ENCODE data around the gene PSMB11. TPM values are rescaled to one million over a fixed set of nuclear protein-coding genes. Genes with fewer than 3 reads are reported as not detected.
"Not testable (repeated sequence)": the region's sequence is repeated elsewhere in the genome, so short reads cannot be mapped to it uniquely, and the experiment has no call there.

The PSMB11 gene
- total RNA-seq, 1 donor from 2014 or later: not detected

DNA sequence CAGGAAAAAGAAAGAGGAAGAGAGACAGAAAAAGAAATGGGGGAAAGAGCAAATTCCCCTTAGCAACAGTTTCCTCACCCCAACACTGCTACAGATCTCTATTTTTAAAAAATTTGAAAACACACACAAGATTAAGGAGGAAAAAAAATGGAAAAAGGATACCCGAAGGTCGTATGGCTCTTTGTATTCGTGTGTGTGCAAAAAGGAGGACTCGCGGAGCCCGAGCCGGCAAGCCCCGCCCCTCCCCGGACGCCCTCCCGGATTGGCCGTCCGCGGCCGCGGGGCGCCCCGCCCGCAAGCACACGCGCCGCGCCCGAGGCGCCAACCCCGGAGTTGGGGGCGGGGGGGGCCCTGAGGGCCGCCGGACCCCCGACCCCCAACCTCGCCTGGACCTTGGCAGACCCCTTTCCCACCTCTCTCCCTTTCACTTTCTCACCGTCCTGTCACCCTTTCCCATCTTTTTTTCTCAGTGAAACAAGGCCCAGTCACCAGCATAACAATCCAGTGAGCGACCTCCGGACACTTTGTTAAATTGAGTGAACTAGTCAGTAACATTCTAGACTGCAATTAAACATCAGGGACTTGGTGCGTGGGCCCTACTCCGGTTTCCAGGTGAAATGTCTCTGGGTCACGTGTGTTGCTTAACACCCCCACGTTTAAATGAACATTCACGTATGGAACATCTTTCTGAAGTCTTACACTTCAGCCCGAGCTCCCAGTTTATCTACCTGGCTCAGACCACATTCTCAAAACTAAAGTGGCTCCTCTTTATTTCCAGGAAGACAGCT lies 31.9 kb upstream of the PSMB11 start, which contains the start of gene C14orf93:
Gene C14orf93, minus strand, starts transcription at position 205 of the 788 bp plus-strand sequence. CDS start 11,120 bp downstream, outside the sequence.
- peak; percentile 67 for DNase-seq (ENCODE audit: low read depth, low spot score)
- peaks cover 46% of the 10 kb centered on the region for H3K4me1 Mint-ChIP-seq
- no peaks in the 10 kb centered on the region for H3K36me3 Mint-ChIP-seq (ENCODE audit: low read depth)

DNA sequence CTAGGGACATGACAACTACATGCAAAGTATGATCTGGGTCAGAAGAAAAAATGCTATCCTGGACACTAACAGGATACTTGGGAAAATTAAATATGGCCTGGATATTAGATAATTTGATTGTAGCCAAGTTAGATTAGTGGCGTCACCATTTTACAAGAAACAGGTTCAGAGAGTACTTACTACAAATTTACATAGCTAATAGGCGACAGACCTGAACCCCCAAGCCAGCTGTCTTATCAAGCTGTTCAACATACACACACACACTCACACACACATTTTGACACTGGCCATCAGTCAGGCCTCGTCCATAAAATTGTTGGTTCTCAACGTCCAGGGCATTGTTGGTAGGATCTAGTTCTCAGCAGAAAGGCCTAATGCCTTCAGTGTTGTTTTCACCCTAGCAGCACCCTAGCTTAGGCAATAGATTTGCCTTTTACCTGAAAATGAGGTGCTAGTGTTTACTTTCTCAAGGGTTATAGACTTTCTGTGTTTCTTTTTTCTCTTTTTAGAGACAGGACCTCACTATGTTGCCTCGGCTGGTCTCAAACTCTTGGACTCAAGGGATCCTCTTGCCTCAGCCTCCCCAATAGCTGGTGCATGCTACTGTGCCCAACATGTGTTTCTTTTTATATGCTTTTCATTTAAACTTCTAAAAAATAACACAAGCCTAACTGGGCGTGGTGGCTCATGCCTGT lies 28.8 kb upstream of the PSMB11 start:
- Mint-ChIP-seq H3K27ac (ENCODE audit: unreplicated experiment) (no peak overlapping the region), H3K9me3 (peaks cover 2% of the 10 kb centered on the region), H3K27me3 (ENCODE audit: low read depth) (no peaks in the 10 kb centered on the region), H3K4me1 (peaks cover 25% of the 10 kb centered on the region), H3K4me3 (peak overlapping the region; percentile 34), H3K36me3 (ENCODE audit: low read depth) (no peaks in the 10 kb centered on the region)
- no peak for DNase-seq (ENCODE audit: low read depth, low spot score)
- TF ChIP-seq, protein P1, sequence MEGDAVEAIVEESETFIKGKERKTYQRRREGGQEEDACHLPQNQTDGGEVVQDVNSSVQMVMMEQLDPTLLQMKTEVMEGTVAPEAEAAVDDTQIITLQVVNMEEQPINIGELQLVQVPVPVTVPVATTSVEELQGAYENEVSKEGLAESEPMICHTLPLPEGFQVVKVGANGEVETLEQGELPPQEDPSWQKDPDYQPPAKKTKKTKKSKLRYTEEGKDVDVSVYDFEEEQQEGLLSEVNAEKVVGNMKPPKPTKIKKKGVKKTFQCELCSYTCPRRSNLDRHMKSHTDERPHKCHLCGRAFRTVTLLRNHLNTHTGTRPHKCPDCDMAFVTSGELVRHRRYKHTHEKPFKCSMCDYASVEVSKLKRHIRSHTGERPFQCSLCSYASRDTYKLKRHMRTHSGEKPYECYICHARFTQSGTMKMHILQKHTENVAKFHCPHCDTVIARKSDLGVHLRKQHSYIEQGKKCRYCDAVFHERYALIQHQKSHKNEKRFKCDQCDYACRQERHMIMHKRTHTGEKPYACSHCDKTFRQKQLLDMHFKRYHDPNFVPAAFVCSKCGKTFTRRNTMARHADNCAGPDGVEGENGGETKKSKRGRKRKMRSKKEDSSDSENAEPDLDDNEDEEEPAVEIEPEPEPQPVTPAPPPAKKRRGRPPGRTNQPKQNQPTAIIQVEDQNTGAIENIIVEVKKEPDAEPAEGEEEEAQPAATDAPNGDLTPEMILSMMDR (conservative IDR thresholded peaks at IDR 0.05): no peak

More for the DNA sequence above, 31.9 kb upstream of the PSMB11 start, which contains the start of gene C14orf93:
- no peaks in the 10 kb centered on the region for H3K27me3 Mint-ChIP-seq (ENCODE audit: low read depth)
- H3K9me3 Mint-ChIP-seq: peaks cover 2% of the 10 kb centered on the region
- H3K4me3 Mint-ChIP-seq: peak within 1 kb of the TSS; percentile 87
- H3K27ac Mint-ChIP-seq (ENCODE audit: unreplicated experiment): peak within 1 kb of the TSS; percentile 95
- TF ChIP-seq, protein P1 (conservative IDR thresholded peaks at IDR 0.05): no peak

DNA sequence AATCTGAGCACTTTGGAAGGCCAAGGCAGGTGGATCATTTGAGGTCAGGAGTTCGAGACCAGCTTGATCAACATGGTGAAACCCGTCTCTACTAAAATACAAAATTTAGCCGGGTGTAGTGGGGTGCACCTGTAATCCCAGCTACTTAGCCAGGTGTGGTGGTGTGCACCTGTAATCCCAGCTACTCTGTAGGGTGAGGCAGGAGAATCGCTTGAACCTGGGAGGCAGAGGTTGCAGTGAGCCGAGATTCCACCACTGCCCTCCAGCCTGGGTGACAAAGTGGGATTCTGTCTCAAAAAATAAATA lies 28.3 kb upstream of the PSMB11 start:
- not testable (repeated sequence) for H3K27me3 Mint-ChIP-seq (ENCODE audit: low read depth)

DNA sequence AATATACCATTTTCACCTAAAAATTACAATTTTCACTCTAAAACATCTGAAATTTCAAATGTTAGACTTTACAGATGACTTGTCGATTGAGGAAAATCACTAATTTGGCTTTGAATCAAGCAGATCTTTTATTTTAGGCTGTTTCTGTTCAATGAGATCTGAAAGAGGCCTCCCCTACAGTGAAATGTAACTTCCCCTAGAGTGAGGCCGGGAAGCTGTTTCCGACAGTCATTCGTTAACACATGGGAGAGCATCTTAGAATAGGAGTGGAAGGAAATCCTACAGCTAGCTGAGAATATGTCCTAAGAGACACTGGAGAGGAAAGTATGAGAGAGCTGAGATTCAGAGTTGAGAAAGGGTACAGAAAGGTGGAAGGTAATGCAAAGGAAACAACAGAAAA lies 26.4 kb upstream of the PSMB11 start:
- Mint-ChIP-seq H3K4me3 (no peak overlapping the region), H3K27me3 (ENCODE audit: low read depth) (no peaks in the 10 kb centered on the region), H3K36me3 (ENCODE audit: low read depth) (no peaks in the 10 kb centered on the region), H3K4me1 (peaks cover 6% of the 10 kb centered on the region), H3K27ac (ENCODE audit: unreplicated experiment) (no peak overlapping the region), H3K9me3 (no peaks in the 10 kb centered on the region)
- TF ChIP-seq, protein P1 (conservative IDR thresholded peaks at IDR 0.05): no peak
- DNase-seq (ENCODE audit: low read depth, low spot score): no peak

More for the DNA sequence above, 28.3 kb upstream of the PSMB11 start:
- not testable (repeated sequence) for H3K4me3 Mint-ChIP-seq; H3K36me3 Mint-ChIP-seq (ENCODE audit: low read depth); H3K27ac Mint-ChIP-seq (ENCODE audit: unreplicated experiment); DNase-seq (ENCODE audit: low read depth, low spot score); H3K9me3 Mint-ChIP-seq
- peaks cover 20% of the 10 kb centered on the region for H3K4me1 Mint-ChIP-seq

DNA sequence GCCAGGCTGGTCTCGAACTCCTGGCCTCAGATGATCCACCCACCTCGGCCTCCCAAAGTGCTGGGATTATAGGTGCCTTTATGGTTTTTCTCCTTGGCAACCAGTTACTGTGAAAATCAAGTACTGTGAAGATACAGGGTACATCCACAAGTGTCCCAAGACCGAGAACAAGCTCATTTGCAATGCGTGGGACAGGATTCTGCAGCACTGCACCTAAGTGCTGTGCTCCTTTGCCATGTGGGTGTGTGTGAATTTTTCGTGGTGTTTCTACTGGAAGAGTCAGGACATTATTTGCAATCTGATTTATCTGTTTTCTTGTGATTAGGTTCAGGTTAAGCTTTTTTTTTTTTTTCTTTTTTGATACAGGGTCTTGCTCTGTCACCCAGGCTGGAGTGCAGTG lies 24.9 kb upstream of the PSMB11 start:
- H3K9me3 Mint-ChIP-seq: no peaks in the 10 kb centered on the region
- DNase-seq (ENCODE audit: low read depth, low spot score): no peak
- no peaks in the 10 kb centered on the region for H3K36me3 Mint-ChIP-seq (ENCODE audit: low read depth)
- TF ChIP-seq, protein P1 (conservative IDR thresholded peaks at IDR 0.05): no peak
- H3K27me3 Mint-ChIP-seq (ENCODE audit: low read depth): no peaks in the 10 kb centered on the region
- H3K4me1 Mint-ChIP-seq: peaks cover 11% of the 10 kb centered on the region
- H3K4me3 Mint-ChIP-seq: no peak overlapping the region
- H3K27ac Mint-ChIP-seq (ENCODE audit: unreplicated experiment): no peak overlapping the region

DNA sequence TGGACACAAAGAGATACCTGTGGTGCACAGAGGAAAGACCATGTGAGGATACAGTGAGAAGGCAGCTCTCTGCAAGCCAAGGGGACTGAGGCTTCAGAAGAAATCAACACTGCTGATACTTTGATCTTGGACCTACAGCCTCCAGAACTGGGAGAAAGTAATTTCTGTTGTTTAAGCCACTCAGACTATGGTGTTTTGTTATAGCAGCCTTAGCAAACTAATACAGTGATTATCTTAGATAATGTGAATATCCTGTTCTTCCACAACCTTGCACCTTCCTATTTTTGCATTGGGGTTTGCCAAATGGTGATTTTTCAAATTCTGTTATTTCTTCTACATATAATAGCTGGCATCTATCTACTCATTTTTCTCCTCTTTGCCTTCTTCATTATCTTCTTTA lies 23.9 kb upstream of the PSMB11 start:
- Mint-ChIP-seq H3K4me3 (no peak overlapping the region), H3K9me3 (no peaks in the 10 kb centered on the region), H3K27me3 (ENCODE audit: low read depth) (no peaks in the 10 kb centered on the region), H3K36me3 (ENCODE audit: low read depth) (no peaks in the 10 kb centered on the region), H3K4me1 (peaks cover 16% of the 10 kb centered on the region), H3K27ac (ENCODE audit: unreplicated experiment) (no peak overlapping the region)
- TF ChIP-seq, protein P1 (conservative IDR thresholded peaks at IDR 0.05): no peak
- no peak for DNase-seq (ENCODE audit: low read depth, low spot score)
